Erythroblast (primary cell): Measurements from ENCODE around the gene GSTA3.
"Not testable (repeated sequence)": the region's sequence is repeated elsewhere in the genome, so short reads cannot be mapped to it uniquely, and the experiment has no call there.

Experiments
- DNase-seq, 2 experiments: peaks; one replicate each; lab custom pipeline; 2025; lab: John Stamatoyannopoulos, UW
- GATA1 ChIP-seq: IDR thresholded peaks from 2 replicates; pipeline ENCODE4 v1.6.1; 2011; ENCODE audit warnings: low read depth, mild to moderate bottlenecking, control low read depth, low read length, moderate library complexity
- POLR2A ChIP-seq: IDR thresholded peaks from 2 replicates; pipeline ENCODE4 v1.6.1; 2011; ENCODE audit warnings: mild to moderate bottlenecking, low read length

The GSTA3 gene

DNA sequence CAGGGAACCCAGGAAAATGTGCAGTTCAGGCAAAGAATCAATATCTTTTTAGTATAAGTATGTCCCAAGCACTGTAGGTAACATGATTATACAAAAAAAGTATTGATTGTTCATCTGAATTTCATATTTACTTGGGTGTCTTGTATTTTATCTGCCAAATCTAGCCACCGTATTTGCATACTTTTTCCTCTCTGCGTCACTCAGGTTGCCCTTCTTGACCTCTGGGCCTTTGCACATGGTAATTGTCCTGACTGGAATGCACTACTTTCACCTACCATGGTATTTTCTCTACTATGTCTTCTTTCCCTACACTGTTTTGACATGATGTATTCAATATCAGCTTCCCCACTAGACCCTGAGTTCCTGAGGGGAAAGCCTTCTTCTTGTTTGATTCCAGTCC lies 15.2 kb downstream of the GSTA3 start:
- TF ChIP-seq GATA1 (no peak), POLR2A (no peak)
- DNase-seq = no peak

DNA sequence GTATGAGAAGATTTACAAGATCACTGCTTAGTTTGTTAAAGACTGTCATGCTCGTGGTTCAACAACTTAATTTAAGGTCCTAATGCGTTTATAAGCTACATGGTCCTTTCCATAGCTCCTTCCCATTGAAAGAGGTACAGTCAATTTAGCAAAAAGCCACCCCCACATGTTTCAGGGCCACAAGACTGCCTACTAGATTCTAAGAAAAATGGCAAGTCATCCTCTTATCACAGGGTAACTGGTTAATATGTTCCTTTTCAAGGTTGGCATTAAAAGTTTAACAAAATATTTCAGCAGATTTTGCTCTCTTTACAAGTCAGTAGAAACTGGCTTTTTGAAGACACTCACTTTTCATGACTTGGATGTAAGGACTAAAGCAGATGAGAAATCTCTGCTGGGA lies 15.7 kb downstream of the GSTA3 start:
- DNase-seq = peak in 1 of 2 experiments; percentile 6
- no peak for TF ChIP-seq POLR2A
- no peak for TF ChIP-seq GATA1

DNA sequence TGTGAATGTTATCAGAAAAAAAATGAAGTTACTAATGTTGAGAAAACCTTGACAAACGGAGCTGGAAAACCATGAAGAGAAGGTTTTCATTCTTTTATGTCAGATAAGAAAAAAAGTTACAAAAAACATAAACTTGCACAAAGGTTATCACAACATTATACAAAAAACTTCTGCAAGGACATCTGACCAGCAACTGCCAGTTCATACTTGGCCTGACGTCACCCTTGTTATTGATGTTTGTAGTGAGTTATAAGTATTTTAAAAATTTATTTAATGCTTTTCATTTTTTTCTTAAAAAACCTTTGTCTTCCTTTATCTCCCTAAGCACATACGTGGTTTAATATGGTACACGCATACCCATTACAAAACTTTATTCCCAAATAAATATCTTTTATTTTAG lies 16.3 kb downstream of the GSTA3 start:
- no peak for DNase-seq

DNA sequence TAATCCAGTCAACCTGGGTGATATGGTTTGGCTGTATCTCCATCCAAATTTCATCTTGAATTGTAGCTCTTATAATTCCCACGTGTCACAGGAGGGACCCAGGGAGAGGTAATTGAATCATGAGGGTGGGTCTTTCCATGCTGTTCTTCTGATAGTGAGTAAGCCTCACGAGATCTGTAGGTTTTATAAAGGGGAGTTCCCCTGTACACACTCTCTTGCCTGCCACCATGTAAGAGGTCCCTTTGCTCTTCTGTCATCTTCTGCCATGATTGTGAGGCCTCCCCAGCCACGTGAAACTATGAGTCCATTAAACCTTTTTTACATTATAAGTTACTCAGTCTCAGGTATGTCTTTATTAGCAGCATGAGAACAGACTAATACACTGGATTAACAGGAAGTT lies 19.5 kb downstream of the GSTA3 start:
- no peak for TF ChIP-seq POLR2A
- no peak for TF ChIP-seq GATA1
- DNase-seq = no peak

More for the DNA sequence above, 16.3 kb downstream of the GSTA3 start:
- TF ChIP-seq GATA1 (no peak), POLR2A (no peak)

DNA sequence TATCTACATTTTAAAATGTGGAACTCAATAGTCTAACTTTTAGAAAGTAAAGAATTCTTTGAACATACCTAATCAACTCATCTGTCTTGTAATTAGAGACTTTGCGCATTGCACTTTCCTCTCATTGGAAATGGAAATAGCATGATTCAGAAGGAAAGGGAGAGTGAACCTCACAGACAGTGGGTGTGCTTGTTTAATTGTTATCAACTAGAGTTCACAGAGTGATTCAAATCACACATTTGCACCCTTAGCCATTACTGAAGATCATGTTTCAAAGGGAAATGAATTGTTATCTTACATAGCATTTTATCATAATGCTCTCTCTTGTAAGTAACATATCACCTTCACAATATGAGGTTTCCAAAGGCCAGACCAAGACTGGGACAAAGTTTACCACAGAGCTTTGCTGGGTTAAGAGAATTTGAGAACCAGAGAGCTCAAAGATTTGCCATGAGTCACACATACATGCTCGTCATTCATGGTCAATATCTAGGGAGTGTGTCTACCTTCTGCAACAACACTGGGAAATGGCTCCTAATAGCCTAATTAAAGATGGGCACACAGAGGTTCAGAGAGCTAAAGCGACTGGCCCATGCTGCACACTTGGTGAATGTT lies 21.5 kb downstream of the GSTA3 start:
- no peak for DNase-seq
- no peak for TF ChIP-seq POLR2A
- no peak for TF ChIP-seq GATA1

DNA sequence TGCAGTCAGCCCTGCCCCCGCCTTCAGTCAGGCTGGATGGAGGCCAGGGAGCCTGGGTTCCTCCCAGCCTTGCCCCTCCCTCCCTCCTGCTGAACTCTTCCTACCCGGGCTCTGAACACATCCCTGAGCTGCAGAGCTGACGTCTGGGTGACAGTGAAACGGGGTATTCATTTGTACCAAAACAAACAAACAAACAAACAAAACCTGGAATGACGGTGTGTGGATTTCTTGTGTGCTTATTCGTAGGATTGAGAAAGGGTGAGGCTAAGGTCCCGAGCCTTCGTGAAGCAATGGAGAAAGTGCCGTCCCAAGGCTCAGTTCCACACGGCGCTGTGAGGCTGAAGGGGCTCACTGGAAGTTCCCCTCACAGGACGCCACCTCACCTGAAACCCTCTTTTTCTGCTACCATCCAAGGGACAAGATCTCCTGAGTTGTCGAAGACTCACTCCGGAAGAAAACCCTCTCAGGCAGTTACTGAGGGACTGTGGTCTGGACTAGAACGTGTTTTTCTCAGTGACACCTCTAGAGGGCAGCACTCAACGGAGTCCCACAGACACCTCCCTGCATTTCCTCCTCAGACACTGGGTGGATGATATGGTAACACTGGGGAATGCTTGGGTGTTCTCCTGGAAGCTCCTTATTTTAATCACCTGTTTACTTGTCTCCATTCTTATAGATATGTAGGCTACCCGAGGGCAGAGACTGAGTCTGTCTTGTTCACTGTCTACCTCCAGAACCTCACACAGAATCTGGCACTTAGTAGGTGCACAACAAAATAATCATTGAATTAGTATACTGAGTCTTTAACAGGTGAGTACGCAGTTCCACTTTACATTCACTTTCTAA lies 27.3 kb downstream of the GSTA3 start:
- peak; percentile 73 to 81 for DNase-seq
- no peak for TF ChIP-seq GATA1
- TF ChIP-seq POLR2A = no peak

- DNase-seq = no peak
- TF ChIP-seq POLR2A = no peak
- TF ChIP-seq GATA1 = no peak
Measured at GRCh38 chr6:52881662-52881995, 27.9 kb downstream of the GSTA3 start.

DNA sequence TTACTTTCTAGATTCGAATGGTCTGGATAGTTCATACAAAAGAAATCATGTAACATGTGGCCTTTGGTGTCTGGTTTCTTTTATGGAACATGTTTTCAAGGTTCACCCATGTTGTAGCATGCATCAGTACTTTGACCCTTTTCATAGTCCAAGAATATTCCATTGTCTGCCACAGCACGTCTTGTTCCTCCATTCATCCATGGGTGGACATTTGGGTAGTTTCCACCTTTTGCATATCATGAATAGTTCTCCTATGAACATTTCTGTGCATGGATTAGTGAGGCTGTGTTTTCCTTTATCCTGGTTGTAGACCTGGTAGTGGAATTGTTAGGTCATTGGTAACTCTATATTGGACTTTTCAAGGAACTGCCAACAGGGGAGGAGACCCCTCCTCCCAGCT lies 31.7 kb downstream of the GSTA3 start:
- TF ChIP-seq POLR2A (no peak), GATA1 (no peak)
- DNase-seq = no peak

DNA sequence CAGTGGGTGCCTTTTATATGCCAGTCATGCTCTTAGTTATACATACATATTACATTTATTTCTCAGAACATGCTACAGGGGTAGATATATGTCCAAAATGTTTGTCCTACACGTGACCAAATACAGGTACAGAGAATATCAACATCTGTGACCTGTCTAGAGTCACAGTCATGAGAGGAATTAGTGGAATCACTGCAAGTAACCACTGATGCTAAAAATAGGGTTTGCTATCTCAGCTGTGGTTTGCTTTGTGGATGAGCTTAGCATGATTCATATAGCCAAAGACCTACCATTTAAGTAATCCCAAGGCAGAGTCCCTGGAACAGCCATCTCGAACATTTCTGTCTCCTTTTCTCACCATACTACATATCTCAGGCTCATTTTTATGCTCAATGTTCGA lies 32.3 kb downstream of the GSTA3 start:
- TF ChIP-seq POLR2A (no peak), GATA1 (no peak)
- DNase-seq = no peak

GRCh38 chr6:52876056-52876787 lies 33.3 kb downstream of the GSTA3 start:
- DNase-seq = no peak
- TF ChIP-seq GATA1 (no peak), POLR2A (no peak)

- no peak for TF ChIP-seq GATA1
- no peak for TF ChIP-seq POLR2A
- no peak for DNase-seq
Measured at GRCh38 chr6:52872031-52872430, 37.5 kb downstream of the GSTA3 start.

DNA sequence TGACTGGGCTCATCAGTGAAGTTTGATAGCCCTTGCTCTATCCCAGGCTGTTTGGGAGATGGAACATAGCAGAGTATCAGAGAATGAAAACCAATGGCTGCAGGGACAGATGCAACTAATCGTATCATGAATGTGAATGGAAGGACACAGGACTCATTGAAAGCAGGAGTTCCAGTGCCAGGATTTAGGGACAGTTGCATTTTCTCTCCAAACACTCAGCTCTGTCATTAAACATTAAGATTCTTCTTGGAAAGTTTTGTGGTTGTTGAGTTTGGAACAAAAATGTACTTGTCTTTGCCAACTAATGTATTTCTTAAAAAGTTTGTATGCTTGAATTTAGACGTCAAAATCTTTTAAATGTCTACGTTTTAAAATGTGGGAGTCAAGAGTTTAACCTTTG lies 37.9 kb downstream of the GSTA3 start:
- no peak for DNase-seq
- no peak for TF ChIP-seq POLR2A
- no peak for TF ChIP-seq GATA1

GRCh38 chr6:52870335-52871091 lies 39.0 kb downstream of the GSTA3 start:
- DNase-seq = not testable (repeated sequence)

GRCh38 chr6:52868899-52869298 lies 40.6 kb downstream of the GSTA3 start:
- not testable (repeated sequence) for DNase-seq
